RCC 7860 (cell line): ENCODE measurements around the gene GPR183.

Experiments
- DNase-seq: peaks from one replicate; pipeline ENCODE4 v3.0.0-alpha.2; 2015; ENCODE audit warnings: low spot score
- FAIRE-seq: peaks from 2 replicates; lab custom pipeline; 2012; peaks lifted over from hg19 to GRCh38; lab: Jason Lieb, UNC

The GPR183 gene

DNA sequence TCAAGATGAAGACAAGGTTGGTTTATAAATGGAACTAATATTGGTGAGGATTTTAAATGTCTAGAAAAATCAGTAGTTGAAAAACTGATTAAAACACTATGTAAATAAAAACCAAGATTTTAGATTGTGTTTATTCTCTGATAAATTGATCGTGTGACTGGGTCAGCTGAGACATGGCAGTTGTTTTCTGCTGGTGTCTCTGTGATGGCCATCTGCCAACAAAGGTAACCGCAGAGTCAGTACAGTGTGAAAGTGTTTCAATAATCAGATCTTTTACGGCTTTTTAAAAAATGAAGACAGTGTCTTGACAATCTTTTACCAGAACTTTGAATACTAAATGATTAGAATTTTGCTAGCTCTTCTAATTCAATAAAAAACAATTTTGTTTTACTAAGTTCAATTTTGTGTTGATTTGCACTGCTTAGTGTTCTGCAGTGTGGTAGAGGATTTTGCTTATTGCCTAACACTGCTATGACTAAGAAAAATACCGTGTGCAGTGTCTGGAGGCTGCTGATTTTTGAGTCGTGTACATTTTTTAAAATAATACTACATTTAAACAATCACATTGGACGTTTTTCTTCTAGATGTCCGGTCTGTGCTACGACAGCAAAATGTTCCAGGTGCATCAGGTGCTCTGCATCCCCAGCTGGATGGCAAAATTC is 32.7 kb upstream of the GPR183 start:
- FAIRE-seq (peak; percentile 69), DNase-seq (peak; percentile 20)

GRCh38 chr13:99339230-99339721 is 32.1 kb upstream of the GPR183 start:
- FAIRE-seq = no peak

GRCh38 chr13:99335603-99336002 is 28.4 kb upstream of the GPR183 start:
- FAIRE-seq = no peak
- no peak for DNase-seq

More at GRCh38 chr13:99339230-99339721, 32.1 kb upstream of the GPR183 start:
- no peak for DNase-seq

GRCh38 chr13:99335087-99335486 is 27.9 kb upstream of the GPR183 start:
- FAIRE-seq (no peak), DNase-seq (no peak)

DNA sequence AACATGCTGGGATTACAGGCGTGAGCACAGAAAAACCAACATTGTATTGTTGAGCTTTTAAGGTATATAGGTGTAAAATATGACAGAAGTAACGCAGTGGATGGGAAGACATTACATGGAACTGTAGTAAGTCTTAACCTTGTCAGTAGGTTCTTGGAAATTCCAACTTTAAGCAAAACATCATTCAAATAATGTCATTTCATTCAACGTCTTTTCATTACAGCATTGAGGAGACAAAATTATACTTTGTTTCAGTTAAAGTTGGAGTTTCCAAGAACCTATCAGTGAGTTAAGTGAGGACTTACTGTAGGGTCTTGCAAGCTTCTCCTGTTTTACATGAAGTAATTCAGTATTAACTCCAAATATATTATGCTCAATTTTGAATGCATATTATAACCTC is 27.0 kb upstream of the GPR183 start:
- DNase-seq (no peak), FAIRE-seq (no peak)

DNA sequence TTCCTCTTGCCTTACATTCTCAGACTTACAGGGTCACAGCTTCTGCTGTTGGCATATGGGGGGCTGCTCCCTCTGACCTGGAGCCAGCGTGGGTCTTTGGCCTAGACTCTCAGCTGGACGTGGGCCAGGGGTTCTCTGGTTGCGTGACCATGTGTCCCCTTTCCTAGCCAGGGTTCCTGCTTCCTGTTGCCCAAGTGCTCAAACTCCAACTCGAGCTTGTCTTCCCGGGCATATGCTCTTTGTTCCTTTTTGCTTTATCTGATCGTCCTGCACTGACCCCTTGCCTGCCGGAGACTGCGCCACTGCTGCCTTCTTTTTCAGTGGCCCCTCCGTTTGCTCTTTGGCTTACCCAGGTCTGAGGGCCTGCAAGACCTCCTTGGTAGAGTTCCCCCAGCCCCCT is 25.3 kb upstream of the GPR183 start:
- DNase-seq = no peak
- FAIRE-seq = no peak

DNA sequence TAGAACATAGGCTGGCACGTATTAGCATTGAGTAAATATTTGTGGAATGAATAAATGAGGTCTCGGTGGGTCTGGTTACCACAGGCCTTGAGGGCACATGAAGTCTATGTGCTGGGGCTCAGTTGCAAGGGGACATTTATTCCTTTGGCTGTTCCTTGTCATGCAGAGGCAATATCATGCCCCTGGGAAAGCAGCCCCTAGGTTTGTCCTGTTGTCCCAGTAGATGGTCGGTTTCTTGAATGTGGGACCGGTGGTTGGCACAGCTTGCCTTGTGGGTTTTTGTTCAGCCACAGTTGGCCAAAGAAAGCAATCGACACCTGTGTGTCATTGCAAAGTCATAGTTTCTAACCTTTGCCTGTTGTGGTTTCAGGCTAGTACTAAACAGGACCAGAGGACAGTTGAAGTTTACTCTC is 24.7 kb upstream of the GPR183 start:
- DNase-seq (no peak), FAIRE-seq (no peak)

GRCh38 chr13:99330942-99331341 is 23.7 kb upstream of the GPR183 start:
- no peak for DNase-seq
- FAIRE-seq = no peak

DNA sequence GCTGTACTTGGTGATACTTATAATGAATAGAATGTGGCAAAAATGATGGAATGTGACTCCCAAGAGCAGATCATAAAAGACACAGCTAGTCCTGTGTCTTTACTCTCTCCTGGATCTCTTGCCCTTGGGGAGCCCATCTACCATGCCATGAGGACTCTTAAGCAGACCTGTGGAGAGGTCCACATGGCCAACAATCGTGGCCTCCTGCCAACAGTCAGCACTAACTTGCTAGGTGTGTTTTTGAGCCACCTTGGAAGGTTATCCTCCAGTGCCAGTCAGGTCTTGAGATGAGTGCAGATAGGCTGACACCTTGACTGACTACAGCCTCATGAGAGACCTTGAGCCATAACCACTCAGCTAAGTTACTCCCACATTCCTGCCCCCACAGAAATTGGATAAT is 22.3 kb upstream of the GPR183 start:
- FAIRE-seq (no peak), DNase-seq (no peak)

DNA sequence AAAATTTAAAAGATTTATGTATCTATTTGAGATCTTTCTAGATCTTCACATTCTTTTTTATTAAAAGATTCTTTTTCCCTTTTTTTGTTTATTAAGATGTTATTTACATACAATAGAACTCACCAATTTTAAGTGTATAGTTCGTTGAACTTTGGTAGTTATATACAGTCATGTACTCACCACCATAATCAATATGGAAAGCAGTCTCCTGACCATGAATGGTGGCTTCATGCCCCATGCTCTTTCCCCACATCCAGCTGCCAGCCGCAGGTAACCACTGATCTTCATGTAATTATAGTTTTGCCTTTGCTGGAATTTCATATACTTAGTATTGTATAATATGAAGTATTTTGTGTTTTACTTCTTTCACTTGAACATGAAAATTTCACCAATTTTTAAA is 20.6 kb upstream of the GPR183 start:
- no peak for FAIRE-seq
- no peak for DNase-seq

GRCh38 chr13:99327126-99327525 is 19.9 kb upstream of the GPR183 start:
- FAIRE-seq (no peak), DNase-seq (no peak)

GRCh38 chr13:99326012-99326411 is 18.8 kb upstream of the GPR183 start:
- no peak for FAIRE-seq

DNA sequence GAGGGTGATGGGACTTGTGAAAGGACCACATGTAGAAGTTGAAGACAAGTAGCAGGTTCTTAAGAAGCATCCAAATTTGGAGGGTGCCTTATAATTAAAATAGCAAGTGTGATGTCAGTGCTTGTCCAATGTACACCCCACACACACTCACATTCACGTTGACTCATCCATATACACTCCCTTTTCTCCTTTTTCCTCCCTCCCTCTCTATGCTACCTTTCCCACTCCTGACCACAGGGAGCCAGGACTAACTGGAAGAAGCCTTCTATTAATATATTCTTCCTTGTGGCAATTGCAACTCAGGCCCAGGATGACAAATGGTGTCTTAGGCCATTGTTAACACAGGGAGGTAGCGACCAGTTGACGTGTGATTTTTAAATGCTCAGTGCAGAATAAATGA is 16.3 kb upstream of the GPR183 start:
- DNase-seq (peak; percentile 50), FAIRE-seq (peak; percentile 67)

More at GRCh38 chr13:99326012-99326411, 18.8 kb upstream of the GPR183 start:
- no peak for DNase-seq

GRCh38 chr13:99322297-99323103 is 15.3 kb upstream of the GPR183 start:
- FAIRE-seq (peak; percentile 90), DNase-seq (peak; percentile 44)

- no peak for DNase-seq
- no peak for FAIRE-seq
These were observed 14.5 kb upstream of the GPR183 start for GRCh38 chr13:99321709-99322108.

DNA sequence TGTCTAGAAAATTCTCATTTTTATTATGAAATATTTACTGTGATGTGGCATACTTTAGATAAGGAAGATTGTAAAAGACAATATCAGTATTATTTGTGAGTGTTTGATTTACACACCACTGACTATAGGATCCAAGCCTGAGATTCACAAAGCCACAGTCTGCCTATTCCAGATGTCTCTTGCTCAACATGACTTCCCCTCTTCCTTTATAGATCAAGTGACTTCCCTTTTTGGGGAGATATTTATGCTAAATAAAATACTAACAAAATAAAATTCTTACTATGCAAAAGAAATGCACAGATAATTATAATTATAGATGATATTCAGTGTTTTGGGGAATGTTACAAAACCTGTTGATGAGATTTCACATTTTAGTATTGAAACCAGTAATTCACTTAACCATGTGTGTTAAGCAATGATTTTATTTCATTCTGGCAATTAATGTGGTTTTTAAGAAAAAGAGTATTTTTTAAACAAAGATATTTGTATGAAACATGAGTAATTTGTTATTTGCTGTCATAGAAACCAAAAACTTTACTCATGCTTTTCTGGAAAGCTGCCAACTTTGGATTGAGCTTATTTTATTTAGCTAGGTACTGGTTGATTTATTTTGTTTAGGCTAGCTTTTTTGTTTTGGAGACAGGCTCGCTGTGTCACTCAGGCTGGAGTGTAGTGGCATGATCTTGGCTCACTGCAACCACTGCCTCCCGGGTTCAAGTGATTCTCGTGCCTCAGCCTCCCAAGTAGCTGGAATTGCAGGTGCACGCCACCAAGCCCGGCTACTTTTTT is 13.7 kb upstream of the GPR183 start:
- peak; percentile 60 for DNase-seq
- no peak for FAIRE-seq

DNA sequence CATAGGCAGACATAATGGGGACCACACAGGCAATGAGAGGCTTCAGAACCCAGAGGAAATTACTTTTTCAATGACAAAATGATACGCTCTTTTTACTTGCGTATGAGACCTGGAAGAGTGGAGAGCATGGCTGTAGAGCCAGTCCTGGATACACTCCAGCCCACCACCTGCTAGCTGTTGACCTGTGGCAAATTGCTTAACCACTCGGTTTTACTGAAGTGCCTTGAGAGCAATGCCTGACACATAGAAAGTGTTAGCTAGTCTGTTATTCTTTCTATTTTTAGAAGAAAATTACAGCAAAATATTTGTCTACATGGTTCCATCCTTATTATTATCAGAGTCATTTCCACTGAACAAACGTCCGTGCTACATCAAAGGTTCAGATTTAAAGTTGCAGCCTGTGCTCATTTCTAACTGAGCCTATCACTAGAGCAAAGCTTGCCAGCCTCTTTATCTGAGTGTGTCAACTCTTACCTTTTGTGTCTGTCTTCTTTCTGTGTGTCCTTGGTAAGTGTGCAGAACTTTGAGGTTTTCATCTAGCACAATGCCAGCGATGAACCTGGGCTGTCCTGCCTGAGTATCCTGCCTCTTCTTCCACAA is 9.6 kb upstream of the GPR183 start:
- FAIRE-seq = no peak
- DNase-seq = no peak

DNA sequence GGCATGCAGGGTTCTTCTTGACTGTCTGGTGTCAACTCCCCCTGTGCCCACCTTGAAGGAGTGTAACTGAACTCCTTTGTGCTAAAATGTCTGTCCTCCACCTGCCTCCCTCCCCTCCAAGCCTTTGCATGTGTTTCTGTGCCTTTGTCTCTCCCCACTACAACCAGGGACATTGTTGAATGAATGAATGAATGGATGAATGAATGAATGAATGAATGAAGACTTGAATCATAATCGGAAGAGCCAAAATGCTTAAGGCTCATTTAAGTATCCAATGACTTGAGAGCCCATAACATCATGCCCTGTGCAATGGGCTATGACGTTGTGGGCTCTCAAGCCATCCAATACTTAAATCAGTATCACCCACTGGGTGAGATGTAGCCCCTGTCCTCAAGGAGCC is 9.0 kb upstream of the GPR183 start:
- DNase-seq (no peak), FAIRE-seq (no peak)

GRCh38 chr13:99315186-99315585 is 8.0 kb upstream of the GPR183 start:
- FAIRE-seq (no peak), DNase-seq (no peak)

GRCh38 chr13:99314640-99315176 is 7.5 kb upstream of the GPR183 start:
- no peak for FAIRE-seq

GRCh38 chr13:99313941-99314340 is 6.7 kb upstream of the GPR183 start:
- DNase-seq (no peak), FAIRE-seq (no peak)

More at GRCh38 chr13:99314640-99315176, 7.5 kb upstream of the GPR183 start:
- no peak for DNase-seq
